HG02840 (cell line): Measurements from ENCODE around the gene ASAP2.

Experiments
- ATAC-seq: cut with Tn5 transposase; IDR thresholded peaks from one replicate; pipeline ENCODE4 v1.9.1; 2021; ENCODE audit warnings: mild to moderate bottlenecking, moderate library complexity, moderate number of reproducible peaks; ENCODE audit not compliant: unreplicated experiment, low FRiP score

ASAP2 gene

GRCh38 chr2:9205963-9206948 lies at the start of gene ASAP2:
TSS of gene ASAP2 (plus strand) at chr2:9206812. CDS start at chr2:9207105, 293 bp downstream.
- no peak for ATAC-seq

DNA sequence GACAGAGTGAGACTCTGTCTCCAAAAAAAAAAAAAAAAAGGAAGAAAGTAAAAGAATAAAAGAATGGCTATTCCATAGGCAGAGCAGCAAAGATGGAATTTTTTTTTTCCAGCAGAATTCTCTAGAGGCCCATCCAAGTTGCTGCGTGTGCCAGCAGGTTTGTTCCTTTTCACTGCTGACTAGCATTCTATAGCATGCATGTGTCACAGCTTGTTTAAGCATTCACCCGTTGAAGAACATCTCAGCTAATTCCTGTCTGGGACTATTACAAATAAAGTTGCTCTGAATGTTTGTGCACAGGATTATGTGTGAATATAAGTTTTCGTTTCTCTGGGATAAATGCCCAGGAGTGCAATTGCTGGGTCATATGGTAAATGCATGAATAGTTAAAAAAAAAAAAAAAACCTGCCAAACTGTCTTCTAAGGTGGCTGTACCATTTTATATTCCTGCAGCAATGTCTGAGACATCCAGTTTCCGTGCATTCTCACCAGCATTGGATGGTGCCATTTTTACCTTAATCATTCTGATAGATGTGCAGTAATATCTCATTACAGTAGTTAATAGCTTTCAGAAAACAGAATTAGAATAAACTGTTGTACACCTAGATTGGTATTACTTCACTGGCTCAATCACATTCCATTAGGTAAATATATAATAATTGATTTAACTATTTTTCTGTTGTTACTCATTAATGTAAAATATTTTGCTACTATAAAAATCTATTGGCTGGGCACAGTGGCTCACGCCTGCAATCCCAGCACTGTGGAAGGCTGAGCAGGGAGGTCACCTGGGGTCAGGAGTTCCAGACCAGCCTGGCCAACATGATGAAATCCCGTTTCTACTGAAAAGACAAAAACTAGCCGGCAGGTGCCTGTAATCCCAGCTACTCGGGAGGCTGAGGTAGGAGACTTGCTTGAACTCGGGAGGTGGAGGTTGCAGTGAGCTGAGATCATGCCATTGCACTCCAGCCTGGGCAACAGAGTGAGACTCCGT lies 47.5 kb upstream of the ASAP2 start:
- ATAC-seq: no peak

- no peak for ATAC-seq
Measured at GRCh38 chr2:9160732-9161131, 45.9 kb upstream of the ASAP2 start.

- ATAC-seq: no peak
Measured at GRCh38 chr2:9162841-9163240, 43.8 kb upstream of the ASAP2 start.

DNA sequence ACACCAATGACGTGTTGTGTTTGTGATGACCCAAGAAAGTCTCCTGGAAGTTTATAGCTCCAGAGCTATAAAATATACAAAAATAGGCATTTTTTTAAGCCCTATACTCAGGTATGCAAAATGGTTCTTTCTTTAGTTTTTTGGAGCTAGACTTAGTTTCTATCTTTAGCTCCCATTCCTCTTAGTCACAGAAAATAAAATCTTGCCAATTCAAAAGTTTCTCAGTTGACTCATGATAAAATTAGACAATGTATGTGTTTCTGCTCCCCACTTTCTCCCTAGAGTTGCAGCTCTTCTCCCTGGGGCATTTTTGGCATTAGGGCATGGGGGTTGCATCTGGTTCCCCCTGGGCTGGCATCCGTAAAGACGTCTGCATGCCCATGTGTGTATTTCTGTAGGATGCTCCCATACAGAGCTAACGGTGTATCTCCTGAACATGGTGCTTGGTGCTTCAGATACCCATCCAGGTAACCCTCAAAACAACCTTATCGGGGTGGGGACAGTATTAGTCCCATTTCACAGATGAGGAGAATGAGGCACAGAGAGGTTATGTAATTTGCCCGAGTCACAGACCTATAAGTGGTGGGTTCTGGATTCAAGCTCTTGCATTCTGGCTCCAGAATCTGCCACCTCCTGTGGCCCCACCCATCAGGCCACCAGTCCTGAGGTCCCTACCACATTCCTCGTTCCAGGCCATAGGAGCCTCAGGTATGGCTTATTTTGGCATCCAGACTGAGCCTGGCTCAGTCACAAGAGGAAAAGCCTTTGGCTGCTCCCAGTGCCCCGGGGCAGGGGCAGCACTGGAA lies 43.1 kb upstream of the ASAP2 start:
- ATAC-seq: no peak

GRCh38 chr2:9164112-9164608 lies 42.5 kb upstream of the ASAP2 start:
- no peak for ATAC-seq

GRCh38 chr2:9165625-9166024 lies 41.0 kb upstream of the ASAP2 start:
- ATAC-seq: no peak

DNA sequence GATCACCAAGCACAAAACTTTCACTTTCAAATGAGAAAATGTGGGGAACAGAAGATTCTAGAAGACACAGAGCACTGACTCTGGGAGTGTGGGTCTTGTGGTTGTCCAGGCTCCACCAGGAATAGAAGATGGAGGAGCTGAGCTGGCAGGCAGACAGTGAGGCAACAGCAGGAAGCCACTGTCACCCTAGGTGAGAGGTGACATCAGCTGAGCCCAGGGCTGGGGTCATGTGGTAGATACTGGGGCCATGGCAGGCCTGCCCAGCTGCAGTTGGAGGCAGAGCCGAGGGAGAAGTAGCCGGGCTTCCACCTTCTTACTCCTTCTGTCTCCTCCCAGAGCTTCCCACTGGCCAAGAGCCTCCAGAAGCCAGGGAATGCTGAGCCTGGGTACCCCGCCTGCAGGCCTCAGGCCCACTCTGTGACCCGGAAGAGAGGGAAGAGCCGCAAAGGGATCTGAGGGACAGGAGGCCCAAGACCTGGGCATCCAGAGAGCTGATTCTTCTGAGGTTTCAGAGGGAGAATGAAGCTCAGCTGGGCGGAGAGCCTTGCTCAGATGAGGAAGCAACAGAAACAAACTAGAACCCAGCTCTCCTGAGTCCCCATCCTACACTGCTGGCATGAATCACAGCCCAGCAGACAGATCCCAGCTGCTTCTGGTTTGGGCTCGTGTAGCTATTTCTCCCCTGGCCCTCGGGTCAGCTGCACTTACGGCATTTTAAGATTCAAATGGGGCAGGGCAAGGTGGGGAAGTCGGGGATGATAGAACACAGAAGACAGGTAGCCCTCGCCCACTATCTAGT lies 39.8 kb upstream of the ASAP2 start:
- no peak for ATAC-seq

- no peak for ATAC-seq
Measured at GRCh38 chr2:9167718-9168657, 38.6 kb upstream of the ASAP2 start.

DNA sequence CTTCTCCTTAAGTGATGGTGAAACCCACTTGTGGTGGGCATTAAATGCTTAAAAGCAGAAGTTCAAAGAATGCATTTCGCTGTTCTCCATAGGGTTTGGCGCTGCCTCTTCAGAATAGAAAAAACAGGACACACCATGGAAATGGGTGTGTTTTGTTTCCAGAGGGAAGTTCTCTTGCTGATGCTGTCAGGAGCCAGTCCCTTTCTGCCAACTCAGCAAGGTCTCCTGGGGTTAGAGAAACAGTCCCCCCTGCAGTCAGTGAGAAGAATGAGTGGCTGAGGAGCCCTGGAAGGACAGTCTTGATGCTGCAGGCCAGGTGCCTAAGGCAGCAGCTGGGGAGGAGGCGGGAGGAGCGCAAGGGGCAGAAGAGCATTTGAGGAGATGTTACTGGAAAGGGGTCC lies 37.8 kb upstream of the ASAP2 start:
- ATAC-seq: no peak

DNA sequence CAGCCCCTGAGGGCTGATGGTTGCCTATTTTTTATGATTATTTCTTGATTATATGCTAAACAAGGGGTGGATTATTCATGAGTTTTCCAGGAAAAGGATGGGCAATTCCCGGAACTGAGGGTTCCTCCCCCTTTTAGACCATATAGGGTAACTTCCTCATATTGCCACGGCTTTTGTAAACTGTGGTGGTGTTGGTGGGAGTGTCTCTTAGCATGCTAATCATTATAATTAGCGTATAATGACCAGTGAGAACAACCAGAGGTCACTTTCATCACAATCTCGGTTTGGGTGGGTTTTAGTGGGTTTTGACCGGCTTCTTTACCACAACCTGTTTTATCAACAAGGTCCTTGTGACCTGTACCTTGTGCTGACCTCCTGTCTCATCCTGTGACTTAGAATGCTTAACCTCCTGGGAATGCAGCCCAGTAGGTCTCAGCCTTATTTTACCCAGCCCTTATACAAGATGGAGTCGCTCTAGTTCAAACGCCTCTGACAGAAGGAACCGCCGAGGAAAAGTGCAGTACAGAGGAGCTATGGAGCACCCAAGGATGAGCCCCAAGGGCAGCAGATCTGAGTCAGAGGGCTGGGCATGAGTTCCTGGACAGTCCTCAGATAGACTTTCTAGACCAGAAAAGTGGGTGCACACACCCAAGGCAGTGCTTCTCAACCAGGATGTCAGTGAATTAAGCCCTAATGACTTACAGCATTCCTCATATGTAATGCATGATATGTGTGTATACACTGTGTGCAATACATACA lies 37.1 kb upstream of the ASAP2 start:
- no peak for ATAC-seq

DNA sequence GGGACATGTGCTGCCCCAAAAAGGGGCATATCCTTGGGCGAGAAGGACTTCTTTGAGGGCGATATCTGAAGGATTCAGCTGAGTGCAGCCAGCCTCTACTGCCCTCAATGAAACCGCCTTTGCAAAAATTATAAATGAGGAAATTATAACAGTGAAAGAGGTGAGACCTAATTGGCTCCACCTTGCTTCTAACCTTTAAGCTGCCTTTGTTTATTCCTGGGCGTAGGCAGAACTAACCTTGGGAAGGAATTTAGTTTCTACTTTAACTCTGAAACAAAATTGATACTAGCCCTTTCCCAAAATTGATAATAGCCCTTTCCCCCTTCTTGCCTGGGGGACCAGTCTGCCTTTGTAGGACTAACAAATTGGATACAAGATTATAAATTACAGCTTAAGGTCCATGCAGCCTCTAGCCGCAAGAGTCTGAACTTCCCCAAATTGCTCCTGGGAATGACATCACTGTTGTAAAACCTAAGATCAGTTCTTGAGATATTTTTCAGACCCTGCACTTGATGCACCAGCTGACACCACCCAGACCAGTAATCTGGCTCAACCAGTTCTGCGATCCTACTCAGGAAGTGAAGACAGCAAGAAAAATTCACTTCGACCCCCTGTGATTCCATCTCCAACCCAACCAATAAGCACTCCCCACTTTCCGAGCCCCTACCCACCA lies 36.0 kb upstream of the ASAP2 start:
- ATAC-seq: no peak

DNA sequence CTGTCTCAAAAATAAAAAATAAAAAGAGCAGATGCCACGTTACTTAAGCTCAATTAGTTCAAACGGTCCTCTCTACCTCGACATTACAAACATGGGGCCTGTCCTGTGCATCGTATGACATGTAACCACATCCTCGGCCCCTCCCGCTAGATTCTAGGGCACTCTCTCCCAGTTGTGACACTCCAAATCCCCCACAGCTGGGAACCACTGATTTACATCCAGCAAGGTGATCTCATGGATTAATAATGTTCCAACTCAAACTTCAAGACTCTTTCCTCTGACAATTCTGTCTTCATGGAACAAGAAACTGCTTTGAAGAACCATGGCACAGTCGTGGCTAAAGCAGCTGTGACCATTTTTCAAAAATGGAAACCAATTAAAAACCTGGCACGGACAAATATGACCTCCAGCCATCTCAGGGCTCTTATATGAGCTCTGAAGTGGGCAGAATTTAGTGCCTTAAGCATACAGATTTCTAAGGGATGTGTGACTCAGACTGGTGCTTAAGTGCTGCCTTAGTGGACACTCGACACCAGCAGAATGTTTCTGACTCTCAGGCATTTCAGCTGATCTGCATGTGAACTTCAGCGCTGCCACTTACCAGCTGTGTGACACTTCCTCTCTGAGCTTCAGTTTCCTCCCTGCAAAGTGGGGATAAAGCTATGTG lies 31.7 kb upstream of the ASAP2 start:
- ATAC-seq: no peak

- ATAC-seq: no peak
Measured at GRCh38 chr2:9178110-9178903, 28.3 kb upstream of the ASAP2 start.

- no peak for ATAC-seq
Measured at GRCh38 chr2:9178904-9179571, 27.6 kb upstream of the ASAP2 start.
